Activated CD4-positive, CD25-positive, alpha-beta regulatory T cell (primary cell): ENCODE measurements around the gene TCF7.
"Not testable (repeated sequence)": the region's sequence is repeated elsewhere in the genome, so short reads cannot be mapped to it uniquely, and the experiment has no call there.

Source experiments
- DNase-seq, 4 experiments: peaks; one replicate each; lab custom pipeline; 2025; lab: John Stamatoyannopoulos, UW

TCF7 gene

GRCh38 chr5:134145041-134145757 is 30.7 kb downstream of the TCF7 start:
- no peak for DNase-seq

GRCh38 chr5:134145779-134146581 is 31.5 kb downstream of the TCF7 start:
- peak; percentile 55 to 80 (median 72) for DNase-seq

- DNase-seq = no peak
These were observed 32.4 kb downstream of the TCF7 start for GRCh38 chr5:134146651-134147518.

DNA sequence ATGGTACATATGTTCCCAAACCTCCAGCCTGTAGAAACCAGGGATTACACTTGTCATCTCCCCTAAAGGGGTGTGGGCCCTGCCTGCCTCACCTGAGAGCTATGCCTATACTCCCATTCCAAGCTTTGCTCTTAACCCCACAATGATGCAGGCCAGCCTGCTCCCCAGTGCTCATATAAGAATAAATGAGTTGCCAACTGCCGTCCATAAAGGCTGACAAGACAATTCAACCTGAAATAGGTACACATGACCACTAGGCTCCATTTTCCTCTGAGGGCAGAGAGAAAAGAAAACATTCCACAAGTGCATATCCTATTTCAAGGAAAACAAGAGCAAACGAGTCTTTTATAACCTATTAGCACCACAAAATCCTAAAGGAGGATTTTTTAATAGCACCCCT is 33.8 kb downstream of the TCF7 start:
- DNase-seq = no peak

DNA sequence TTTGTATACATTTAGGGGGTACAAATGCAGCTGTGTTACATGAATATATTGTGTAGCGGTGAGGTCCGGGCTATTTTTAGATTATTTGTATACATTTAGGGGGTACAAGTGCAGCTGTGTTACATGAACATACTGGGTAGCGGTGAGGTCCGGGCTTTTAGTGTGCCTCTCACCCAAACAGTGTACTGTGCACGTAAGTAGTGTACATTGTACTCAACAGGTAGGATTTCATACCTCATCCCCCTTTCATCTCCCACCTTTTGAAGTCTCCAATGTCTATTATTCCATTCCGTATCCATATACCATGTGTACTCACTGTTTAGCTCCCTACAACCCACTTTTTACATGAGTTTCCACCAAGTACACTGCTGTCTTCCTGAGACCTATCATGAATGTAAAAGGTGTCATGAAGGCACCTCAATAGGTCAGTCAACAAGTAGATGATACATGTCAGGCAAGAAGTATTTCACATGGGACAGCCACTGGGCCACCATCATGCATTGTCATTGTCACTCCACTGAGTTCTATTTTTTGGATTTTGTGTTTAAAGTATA is 34.6 kb downstream of the TCF7 start:
- no peak for DNase-seq

- no peak for DNase-seq
These were observed 35.3 kb downstream of the TCF7 start for GRCh38 chr5:134149571-134150303.

- DNase-seq = no peak
These were observed 37.2 kb downstream of the TCF7 start for GRCh38 chr5:134151723-134152122.

DNA sequence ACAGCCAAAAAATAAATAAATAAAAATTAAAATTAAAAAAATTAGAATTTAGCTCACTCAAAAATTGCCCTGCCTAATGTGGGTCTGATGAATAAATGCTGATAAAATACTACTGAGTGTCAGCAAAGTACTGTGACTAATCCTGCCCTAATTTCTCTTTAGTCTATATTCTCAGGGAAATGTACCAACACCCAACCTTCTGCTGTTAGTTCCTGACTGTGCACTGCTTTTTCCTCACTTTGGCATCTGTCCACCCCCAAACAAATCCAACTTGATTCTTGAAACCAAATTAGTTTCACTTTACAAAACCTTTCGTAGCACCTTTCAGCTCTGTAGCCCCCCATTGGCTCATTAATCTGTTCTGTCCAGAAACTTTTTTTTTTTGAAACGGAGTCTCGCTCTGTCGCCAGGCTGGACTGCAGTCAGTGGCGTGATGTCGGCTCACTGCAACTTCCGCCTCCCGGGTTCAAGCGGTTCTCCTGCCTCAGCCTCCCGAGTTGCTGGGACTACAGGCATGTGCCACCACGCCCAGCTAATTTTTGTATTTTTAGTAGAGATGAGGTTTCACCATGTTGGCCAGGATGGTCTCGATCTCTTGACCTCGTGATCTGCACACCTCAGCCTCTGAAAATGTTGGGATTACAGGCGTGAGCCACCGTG is 37.8 kb downstream of the TCF7 start:
- DNase-seq = not testable (repeated sequence)

DNA sequence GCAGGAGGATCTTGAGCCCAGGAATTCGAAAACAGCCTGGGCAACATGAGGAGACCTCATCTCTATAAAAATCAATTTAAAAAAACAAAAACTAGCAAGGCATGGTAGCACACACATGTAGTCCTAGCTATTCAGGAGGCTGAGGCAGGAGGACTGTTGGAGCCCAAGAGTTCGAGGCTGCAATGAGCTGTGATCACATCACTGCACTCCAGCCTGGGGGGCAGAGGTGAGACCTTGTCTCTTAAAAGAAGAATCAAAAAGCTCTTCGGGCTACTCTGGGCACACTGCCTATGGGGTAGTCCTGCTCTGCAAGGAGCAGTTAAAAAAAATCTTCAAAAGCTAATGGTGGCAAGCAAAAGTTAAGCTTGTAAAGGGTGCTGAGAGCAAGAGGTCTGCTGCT is 38.8 kb downstream of the TCF7 start:
- no peak for DNase-seq

DNA sequence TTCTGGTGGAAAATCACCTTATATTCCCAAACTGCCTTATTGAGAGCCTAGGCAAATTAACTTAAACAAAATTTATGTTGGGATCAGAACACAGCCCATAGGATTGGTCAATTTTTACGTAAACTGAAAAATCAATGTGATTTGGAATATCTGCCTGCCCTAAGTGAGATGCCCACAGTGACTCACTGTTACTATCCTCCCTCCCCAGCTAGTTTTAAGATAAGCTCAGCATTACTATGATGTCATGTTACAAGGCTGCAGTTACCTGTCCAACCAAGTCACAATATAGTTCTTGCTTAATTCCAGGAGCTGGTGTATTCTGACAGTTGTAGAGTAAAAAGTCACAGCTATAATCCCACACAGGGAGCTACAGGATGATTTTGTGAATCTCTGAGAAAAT is 39.2 kb downstream of the TCF7 start:
- no peak for DNase-seq

GRCh38 chr5:134161513-134162395 is 47.3 kb downstream of the TCF7 start:
- no peak for DNase-seq

GRCh38 chr5:134162592-134162991 is 48.1 kb downstream of the TCF7 start:
- no peak for DNase-seq

- DNase-seq = no peak
These were observed 57.5 kb downstream of the TCF7 start for GRCh38 chr5:134171972-134172371.

DNA sequence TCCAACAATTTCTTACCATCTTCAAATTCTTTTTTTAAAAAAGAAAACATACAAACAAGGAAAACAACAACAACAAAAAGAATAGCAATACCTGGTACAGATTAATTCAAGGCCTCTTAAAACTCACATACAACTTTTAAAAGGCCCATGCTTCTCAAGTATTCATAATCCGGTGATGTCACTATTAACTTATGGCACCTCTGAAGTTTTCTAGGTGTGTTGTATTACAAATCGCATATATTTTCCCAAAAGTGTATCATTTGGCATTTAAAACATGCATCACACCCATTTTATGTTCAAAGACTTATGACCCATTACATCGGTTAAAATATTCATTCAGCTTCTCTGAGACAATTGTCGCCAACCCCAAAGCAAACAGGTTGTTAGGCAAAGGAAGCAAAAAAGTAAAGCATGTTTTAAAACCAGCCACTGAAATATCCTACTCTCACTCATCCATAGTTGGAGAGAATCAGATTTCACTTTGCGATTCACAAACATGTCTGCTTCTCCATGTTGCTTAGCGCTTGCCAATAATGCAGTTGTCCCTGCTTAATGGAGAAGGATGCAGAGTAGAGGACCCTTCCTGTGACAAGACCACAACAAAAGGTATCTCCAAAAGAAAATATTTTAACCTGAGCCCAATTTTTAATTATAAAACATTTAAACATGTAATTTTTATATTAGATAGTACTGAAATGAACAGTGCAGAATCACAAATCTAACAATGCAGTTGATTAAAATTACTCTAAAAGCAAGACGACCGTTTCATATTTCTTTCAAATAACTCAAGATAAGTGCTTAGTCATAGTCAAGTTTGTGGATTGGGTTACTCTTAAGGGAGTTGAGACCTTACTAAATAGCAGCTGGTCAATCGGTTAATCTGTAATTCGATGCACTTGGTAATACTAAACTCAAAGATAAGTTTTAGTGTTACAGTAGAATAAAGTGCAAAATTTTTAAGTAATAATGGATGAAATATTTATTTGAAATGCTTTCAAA is 60.7 kb downstream of the TCF7 start:
- DNase-seq = no peak

GRCh38 chr5:134175921-134176510 is 61.5 kb downstream of the TCF7 start:
- DNase-seq = no peak

- DNase-seq = peak; percentile 70 to 80 (median 78)
These were observed 62.3 kb downstream of the TCF7 start, which contains the start of gene SKP1 for GRCh38 chr5:134176511-134177368. SKP1 (minus strand) TSS chr5:134176950; CDS start chr5:134174022, 2,928 bp downstream.
